Left lobe of liver (tissue), 2 donors: ENCODE measurements around the gene ITPRID2. TPM values are rescaled to one million over a fixed set of nuclear protein-coding genes. Genes with fewer than 3 reads are reported as not detected.
A peak's percentile ranks its signal among the peaks of the same experiment; 100 is the strongest.

ENCODE experiments used
- ATAC-seq: fragments of 200-7000 bp; cut with Tn5 transposase; one replicate; pipeline ENCODE4 v1.9.1; 2020; ENCODE audit warnings: mild to moderate bottlenecking, moderate library complexity
- DNase-seq: peaks from one replicate; pipeline ENCODE4 v3.0.0-alpha.2; 2020; ENCODE audit warnings: low spot score
- total RNA-seq: library from RNA; stranded (reverse); gene quantifications from one replicate; pipeline ENCODE4 v1.2.1, GENCODE V29; 2021
- donor health status: DM: no; HTN: no; CAD: no; lungs with moderate emphysema.
- donor health status: DM: no; HTN: yes; CAD: no.

ITPRID2 gene
- 96.4 TPM for total RNA-seq

- ATAC-seq: peak; percentile 91
- DNase-seq: peak; percentile 90
Observed at GRCh38 chr2:181891258-181891965, at the start of gene ITPRID2. Gene ITPRID2, plus strand, starts transcription at chr2:181891730. Its CDS starts 337 bp downstream, at chr2:181892067.

DNA sequence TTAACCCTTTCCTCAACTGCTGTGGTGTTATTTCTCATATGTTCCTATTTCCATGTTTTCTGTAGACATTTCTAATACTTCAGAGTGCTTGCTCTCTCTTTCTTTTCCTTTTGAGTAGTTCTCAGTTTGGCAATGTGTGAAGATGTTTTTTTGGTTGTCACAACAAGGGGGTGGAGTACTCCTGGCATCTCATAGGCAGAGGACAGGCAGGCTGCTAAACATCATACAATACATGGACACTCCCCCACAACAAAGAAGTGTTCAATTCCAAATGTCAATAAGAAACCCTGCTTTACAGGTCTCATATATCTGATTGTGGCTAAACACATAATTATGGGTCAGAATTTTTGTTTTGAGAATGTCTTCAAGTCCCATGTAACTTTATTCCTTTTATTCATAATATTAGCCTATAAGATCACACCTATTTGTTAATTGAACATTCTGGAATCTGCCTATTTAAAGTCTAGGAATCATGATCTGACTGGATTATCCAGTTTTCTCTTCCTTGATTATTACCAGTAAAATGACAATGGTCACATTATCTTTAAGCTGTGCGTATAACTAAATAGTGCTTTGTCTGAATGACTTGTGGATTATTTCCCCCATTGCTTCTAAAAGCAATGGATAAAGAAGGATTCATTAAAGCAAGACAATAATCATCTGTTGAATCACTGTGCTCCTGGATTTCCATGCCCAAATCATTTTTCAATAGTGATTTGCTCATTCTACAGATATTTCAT is 46.8 kb upstream of the ITPRID2 start:
- ATAC-seq: no peak
- DNase-seq: no peak

DNA sequence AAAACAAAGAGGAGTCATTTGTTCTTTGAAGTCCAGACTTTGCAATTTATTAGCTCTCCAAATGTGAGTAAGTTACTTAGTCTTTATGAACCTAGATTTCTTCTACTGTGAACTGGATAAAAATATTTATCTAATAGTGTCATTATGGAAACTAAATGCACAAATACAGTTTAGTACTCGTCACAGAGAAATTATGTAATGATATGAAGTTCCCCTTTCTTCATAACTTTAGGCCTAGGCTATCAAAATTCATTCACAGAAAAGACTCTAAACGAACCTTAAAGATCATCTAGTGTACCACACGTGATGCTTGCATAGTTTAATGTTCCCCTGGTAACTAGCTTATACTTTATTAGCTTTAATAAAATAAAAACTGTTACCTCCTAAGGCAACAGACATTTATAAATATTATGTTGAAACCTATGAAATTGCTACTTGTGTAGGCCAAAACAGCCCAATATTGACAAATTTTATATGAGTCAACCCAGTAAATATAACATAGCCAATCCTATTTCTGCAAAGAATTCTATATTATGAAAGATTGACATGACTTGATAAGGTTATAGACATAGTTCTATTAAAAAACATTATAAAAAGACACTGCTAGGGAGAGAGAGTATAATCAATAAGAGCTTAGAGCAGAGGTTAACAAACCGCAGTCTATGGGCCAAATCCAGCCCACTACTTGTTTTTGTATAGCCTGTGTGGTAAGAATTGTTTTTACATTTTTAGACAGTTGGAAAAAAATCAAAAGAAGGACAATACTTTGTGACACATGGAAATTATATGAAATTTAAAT is 44.9 kb upstream of the ITPRID2 start:
- no peak for DNase-seq
- ATAC-seq: peak; percentile 83

DNA sequence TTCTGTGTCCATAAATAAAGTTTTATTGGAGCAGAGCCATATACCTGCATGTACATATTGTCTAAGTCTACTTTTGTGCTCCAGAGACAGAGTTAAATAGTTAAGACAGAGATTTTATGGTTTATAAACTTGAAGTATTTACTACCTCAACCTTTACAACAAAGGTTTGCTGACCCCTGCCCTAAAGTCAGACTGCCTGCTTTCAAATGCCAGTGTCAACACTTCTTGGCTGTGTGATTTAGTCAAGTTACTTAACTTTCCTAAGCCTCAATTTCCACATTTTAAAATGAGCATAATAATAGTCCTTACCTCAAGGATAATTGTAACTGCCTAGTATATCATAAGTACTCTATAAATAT is 44.4 kb upstream of the ITPRID2 start:
- DNase-seq (no peak), ATAC-seq (peak; percentile 36)

GRCh38 chr2:181847702-181848101 is 43.8 kb upstream of the ITPRID2 start:
- no peak for DNase-seq
- ATAC-seq: no peak

DNA sequence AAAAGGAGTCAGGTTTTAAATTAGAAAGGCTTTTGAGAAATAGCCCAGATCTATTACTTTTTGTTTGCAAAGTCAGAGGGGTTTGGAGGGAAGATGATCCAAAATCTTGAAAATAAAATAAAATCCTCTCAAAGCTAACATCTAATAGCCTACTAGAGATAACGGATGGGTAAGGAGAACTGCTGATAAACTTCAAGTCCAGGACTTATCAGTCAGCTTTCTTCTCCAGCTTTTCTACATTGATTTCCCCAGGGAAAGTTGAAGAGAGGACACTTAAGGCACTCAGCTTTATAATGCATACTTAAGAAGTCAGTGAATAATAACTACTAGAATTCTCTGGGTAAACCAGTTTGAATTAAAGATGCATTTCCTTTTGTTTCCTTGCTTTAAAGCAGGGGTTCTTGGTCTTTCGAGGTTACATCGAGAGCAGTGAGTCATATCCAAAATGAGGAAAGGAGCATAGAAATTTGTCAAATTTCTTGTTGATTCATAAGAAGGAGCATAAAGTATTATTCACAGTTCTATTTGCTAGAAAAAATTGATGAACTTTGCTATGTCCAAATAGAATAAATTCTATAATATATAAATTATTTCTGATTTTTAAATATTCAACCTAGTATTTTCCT is 43.2 kb upstream of the ITPRID2 start:
- ATAC-seq (no peak), DNase-seq (no peak)

DNA sequence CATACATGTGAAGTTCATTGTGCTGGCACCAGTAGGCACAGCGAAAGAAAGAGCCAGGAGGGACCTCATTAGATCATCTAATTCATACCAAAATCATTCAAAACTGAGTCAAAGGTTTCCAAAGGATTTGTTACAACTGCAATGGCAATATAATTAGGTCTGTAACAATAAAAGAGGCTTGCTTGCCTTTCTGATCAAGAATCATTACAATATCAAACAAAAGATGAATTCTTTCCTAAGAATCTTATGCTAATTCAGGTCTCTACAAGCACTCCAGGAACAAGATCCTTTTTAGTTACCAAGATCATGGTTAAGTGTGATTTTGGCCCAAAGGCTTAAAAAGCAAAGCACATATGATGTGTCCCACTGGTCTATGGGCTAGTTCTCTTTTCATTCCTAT is 41.9 kb upstream of the ITPRID2 start:
- ATAC-seq (no peak), DNase-seq (no peak)

- ATAC-seq: no peak
- DNase-seq: no peak
Observed at GRCh38 chr2:181850936-181851560, 40.5 kb upstream of the ITPRID2 start.

DNA sequence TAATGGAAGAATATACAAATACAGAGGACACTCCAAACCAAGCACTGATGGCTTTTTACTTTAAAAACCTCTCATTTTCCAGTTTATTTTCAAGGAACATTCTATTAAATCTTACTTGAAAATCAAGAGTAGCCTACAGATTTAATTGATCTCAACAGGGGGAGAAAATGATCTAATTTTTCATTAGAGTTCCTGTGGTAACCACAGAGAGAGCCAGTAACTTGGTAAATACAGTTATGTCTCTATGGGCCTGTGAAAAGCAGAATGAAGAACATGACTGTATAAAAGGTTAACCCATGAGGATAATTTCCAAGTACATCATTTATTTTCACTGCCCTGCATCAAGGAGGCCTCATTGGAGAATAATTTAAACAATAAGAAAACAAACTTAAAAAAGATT is 39.8 kb upstream of the ITPRID2 start:
- DNase-seq (no peak), ATAC-seq (no peak)

DNA sequence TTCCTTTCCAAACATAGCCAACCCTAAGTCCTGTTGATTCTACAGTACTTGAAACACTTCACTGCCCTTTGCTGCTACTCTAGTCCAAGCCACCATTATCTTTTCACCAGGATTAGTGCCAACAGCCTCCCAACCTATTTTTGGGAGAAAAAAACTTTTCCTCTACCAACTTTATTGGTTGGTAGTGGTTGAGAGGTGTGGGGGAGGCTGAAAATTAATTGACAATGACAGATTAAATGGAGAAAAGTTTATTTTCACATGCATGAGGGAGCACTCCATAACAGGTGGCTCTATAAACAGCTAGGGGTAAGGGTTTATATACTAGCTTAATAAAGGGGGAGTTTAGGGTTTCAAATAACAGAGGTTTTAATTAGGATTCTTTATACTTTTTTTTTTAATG is 37.8 kb upstream of the ITPRID2 start:
- ATAC-seq: no peak
- no peak for DNase-seq

DNA sequence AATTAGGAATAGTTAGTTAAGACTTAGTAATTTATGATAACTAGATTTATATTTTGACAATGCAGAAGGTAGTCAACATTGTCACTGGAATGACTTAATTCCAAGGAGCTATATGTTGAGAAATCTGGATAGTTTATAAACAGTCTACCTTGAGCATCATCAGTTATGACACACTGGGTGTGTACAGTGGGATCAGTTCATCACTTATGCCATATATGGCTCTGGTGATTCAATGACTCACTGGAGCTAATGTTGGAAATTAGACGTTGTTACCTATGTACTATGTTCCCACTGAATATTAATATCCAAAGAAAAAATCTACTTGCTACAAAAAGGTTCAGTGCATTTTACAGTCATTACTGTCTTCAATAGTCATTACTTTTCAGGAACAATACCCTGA is 34.0 kb upstream of the ITPRID2 start:
- ATAC-seq: no peak
- DNase-seq: no peak

DNA sequence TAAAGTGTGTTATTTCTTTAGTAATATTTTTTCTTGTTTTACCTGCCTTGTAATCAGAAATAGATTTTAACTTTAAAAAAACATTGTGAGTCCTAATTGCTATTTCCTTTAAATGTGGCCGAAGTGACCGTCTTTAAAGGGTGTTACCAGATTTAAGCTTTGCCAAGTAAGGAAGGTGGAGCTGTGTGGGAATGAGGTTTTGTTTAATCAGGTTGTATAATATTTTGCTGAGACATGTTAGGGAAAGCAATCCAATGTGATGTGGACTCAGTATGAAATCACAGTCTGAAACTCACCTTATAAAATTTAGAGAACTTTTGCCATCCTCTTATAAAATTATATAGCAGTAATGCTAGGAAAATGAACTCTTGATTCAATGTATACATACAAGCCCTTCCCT is 32.9 kb upstream of the ITPRID2 start:
- ATAC-seq: no peak
- no peak for DNase-seq

DNA sequence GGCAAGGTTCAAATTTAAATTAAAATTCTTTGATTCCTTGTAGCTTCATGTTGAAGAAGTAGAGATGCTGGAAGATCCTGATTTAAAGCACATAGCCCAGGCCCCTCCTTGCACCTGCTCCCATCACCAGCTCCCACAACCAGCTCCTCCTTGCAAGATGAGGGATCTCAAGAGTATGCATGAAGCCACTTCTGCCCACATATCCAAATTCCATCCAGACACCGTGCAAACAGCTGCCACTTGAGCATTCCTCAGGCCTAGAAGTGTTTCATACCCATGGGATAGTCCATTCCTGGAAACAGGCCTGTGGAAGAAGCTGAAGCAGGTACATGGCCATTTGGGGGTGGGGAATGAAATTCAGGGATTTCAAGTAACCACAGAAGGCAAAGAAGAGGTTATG is 32.4 kb upstream of the ITPRID2 start:
- DNase-seq: no peak
- ATAC-seq: no peak

DNA sequence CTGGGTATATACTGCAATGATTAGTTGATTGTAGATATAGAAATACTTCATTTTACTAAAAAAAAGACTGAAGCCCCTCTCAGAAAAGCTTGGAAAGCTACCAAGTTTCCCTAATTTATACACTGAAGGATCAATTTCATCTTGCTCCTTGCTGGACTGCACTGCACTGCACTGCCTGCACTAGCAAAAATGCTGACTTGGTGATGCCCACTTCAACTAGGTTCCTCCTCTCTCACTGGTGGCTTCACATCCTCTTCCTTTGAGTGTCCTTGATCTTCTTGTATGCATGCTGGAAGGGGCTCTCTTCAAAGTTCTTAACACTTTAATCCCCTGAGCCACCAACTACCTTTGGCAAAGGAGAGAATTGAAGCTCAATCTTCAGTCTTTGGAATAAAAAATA is 31.7 kb upstream of the ITPRID2 start:
- no peak for ATAC-seq
- DNase-seq: no peak

GRCh38 chr2:181861379-181861778 is 30.2 kb upstream of the ITPRID2 start:
- ATAC-seq: no peak
- no peak for DNase-seq

DNA sequence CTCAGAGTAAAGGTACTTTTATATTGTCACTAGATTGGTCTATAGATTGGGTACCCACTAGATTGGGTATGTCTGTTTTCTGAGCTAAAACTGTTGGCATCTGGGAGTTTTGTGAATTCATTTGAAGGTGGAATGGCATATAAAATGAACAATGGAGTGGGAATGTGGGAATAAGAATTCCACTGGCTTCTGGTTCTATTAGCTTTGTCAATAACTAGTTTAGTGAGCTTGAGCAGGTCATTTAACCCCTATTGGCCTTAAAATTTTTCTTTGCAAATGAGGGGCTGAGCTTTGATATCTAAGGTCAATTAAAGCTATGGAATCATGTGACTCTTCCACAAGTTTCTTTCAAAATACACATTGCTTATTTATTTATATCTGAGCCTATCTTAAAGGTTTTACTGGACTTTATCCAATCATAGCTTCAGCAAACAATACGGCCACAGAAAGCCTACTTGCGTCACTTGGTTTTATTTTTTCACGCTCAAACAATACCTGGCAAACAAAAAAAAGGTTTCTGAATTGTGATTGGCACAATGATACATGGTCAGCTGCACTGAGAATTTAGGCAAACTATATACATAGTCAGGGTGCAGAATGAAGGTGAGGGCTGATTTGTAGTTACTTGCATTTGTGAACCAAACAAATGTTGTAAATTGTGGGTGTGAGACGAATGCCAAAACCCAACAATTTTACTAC is 28.8 kb upstream of the ITPRID2 start:
- no peak for DNase-seq
- ATAC-seq: no peak

GRCh38 chr2:181872178-181872577 is 19.4 kb upstream of the ITPRID2 start:
- no peak for DNase-seq
- ATAC-seq: no peak

- ATAC-seq (no peak), DNase-seq (no peak)
Observed at GRCh38 chr2:181876614-181877063, 14.9 kb upstream of the ITPRID2 start.

DNA sequence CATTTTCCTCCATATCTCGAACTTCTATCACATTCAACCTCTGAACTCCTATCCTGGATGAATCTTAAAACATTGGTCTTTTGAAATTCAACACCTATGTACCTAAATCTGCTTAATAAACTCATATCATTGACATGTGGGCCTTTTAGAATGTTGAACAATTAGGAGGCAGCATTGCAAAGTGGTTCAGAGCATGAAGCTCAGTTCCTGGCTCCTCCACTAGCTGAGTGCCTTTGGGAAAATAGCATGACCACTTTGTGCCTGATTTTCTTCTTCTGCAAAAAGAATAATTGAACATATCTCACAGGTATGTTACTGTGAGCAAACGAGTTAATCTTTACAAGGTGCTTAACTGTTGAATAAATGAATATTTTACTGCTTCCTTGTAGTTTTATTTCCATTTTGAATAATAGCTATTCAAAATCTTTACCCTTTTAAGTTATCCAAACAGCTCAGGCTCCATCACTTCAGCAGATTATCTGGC is 14.3 kb upstream of the ITPRID2 start:
- ATAC-seq (no peak), DNase-seq (no peak)

DNA sequence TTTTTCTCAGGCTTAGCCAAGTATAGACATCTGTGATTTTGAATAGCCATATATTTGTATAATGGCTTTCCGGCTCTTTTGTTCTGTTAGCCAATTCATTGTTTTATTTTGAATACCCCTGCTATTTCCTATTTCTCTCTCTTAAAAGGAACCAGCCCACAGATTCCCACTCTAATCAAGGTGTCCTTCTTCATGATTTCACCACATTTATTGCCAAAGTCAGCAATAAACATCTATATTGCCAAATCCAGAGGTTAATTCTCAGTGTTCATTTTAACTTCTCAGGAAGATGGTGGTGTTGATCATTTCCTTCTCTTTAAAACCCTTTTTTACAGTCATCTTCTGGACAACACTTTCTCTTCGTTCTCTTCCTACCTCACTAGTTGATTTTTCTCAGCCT is 13.1 kb upstream of the ITPRID2 start:
- ATAC-seq (no peak), DNase-seq (no peak)
